Prostate gland (tissue), 2 donors: Measurements from ENCODE around the gene NUMBL.

Experiments
- CTCF ChIP-seq, 4 experiments: fragments of 200-600 bp in 2 of 4; fragments of 450-650 bp in 2 of 4; sonication (generic) in 2 of 4; IDR thresholded peaks; 1 replicate in 3 of 4; 2 replicates in 1 of 4; pipeline ENCODE4 v1.5.1; 2016 to 2019; ENCODE audit warnings: antibody characterized with exemption in 4 of 4, mild to moderate bottlenecking in 2 of 4, moderate library complexity in 2 of 4
- POLR2A ChIP-seq: fragments of 450-650 bp; IDR thresholded peaks from one replicate; pipeline ENCODE4 v1.6.1; 2016; ENCODE audit warnings: antibody characterized with exemption, mild to moderate bottlenecking

- TF ChIP-seq CTCF (IDR thresholded peaks at IDR 0.05) (no peak), POLR2A (no peak)
These were observed 11.3 kb upstream of the NUMBL start for GRCh38 chr19:40701758-40702157.
